Measurements from ENCODE around the gene UQCC2. TPM values are rescaled to one million over a fixed set of nuclear protein-coding genes. Genes with fewer than 3 reads are reported as not detected.

Gene UQCC2
- total and polyA plus RNA-seq, 4 donors = 6.8 to 75.9 (median 22.4) TPM

DNA sequence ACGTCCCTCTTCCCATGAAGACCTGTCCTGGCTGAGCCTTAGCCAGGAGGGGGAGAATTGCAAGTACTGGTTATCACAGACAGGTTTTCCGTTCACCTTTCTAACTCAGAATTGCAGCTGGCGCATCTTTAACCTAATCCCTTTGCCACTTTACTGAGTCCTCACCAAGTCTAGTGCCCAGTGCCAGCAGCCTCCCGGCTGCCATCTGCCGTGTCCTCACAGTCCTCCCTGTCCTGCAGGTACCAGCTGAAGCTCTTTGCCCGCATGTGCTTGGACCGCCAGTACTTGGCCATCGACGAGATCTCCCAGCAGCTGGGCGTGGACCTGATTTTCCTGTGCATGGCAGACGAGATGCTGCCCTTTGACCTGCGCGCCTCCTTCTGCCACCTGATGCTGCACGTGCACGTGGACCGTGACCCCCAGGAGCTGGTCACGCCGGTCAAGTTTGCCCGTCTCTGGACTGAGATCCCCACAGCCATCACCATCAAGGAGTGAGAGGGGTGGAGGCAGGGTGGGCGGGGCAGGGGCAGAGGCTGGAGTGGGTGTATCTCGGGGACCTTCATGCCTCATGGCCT is 41.3 kb downstream of the UQCC2 start:
- Histone ChIP-seq H3K36me3 (ENCODE audit: control insufficient read depth in 4 of 4, insufficient read depth in 3 of 4, low read depth in 1 of 4, low read length in 3 of 4) (no peaks in the 10 kb centered on the region), H3K9ac (ENCODE audit: low read depth in 1 of 2, low read length in 2 of 2) (no peak overlapping the region), H3K4me3 (ENCODE audit: low read depth in 1 of 3, low read length in 3 of 3) (no peak overlapping the region), H3K9me3 (ENCODE audit: control insufficient read depth in 4 of 4, low read length in 3 of 4) (no peaks in the 10 kb centered on the region), H3K27me3 (ENCODE audit: control insufficient read depth in 4 of 4, insufficient read depth in 4 of 4, low read length in 3 of 4) (no peaks in the 10 kb centered on the region), H3K4me1 (ENCODE audit: control insufficient read depth in 4 of 4, insufficient read depth in 4 of 4, low read length in 3 of 4) (no peaks in the 10 kb centered on the region), H3K27ac (ENCODE audit: low read depth in 1 of 2, low read length in 2 of 2) (no peak overlapping the region)
- WGBS = 88% methylated on average over 21 of the region's 21 CpGs
- no peak for DNase-seq (ENCODE audit: low spot score)
- TF ChIP-seq JUND (IDR thresholded peaks at IDR 0.05) (no peak), FOXA2 (IDR thresholded peaks at IDR 0.05) (no peak), TAF1 (conservative IDR thresholded peaks at IDR 0.05) (no peak), RAD21 (IDR thresholded peaks at IDR 0.05) (no peak), HNF4A (conservative IDR thresholded peaks at IDR 0.05) (no peak), CTCF (IDR thresholded peaks at IDR 0.05; ENCODE audit: low read depth, low read length, missing input control) (no peak), SP1 (IDR thresholded peaks at IDR 0.05) (no peak), HNF4G (IDR thresholded peaks at IDR 0.05) (no peak), GABPA (IDR thresholded peaks at IDR 0.05 in 1 of 2, conservative IDR thresholded peaks at IDR 0.05 in 1 of 2) (no peak), ATF3 (IDR thresholded peaks at IDR 0.05) (no peak), EGR1 (IDR thresholded peaks at IDR 0.05; ENCODE audit: low read depth in 2 of 2) (no peak), FOXA1 (IDR thresholded peaks at IDR 0.05) (no peak), NR2F2 (IDR thresholded peaks at IDR 0.05) (no peak), RXRA (IDR thresholded peaks at IDR 0.05) (no peak), YY1 (IDR thresholded peaks at IDR 0.05) (no peak), REST (IDR thresholded peaks at IDR 0.05) (no peak), ZBTB33 (IDR thresholded peaks at IDR 0.05) (no peak), MAX (IDR thresholded peaks at IDR 0.05) (no peak)

Measured in liver (tissue), 9 donors.